H1 (cell line): ENCODE results near the gene SLC25A30. TPM values are rescaled to one million over a fixed set of nuclear protein-coding genes. Genes with fewer than 3 reads are reported as not detected.

Source experiments
- CTCF ChIA-PET: fragments of 300-600 bp; sonication (Branson Sonifier 250); formaldehyde crosslinking; loops from one replicate; lab custom pipeline; 2021; ENCODE audit not compliant: partially characterized antibody; lab: Charles Lee
- POLR2A ChIA-PET: fragments of 300-600 bp; sonication (Branson Sonifier 250); formaldehyde crosslinking; loops from one replicate; lab custom pipeline; 2021; ENCODE audit warnings: inconsistent platforms; ENCODE audit not compliant: partially characterized antibody; lab: Charles Lee
- DNase-seq, 2 experiments: peaks; one replicate each; pipeline versions ENCODE4 v3.0.0 to v3.0.0-alpha.2; 2010 to 2022; ENCODE audit warnings: low spot score in 2 of 2, low read depth in 1 of 2, mixed read lengths in 1 of 2
- FAIRE-seq: peaks from 2 replicates; lab custom pipeline; 2011; peaks lifted over from hg19 to GRCh38; lab: Jason Lieb, UNC
- H2AFZ ChIP-seq: 2 replicates; pipeline ENCODE4 v1.8.1; 2012; ENCODE audit warnings: low read length, inconsistent platforms
- H2AK5ac ChIP-seq: 2 replicates; pipeline ENCODE4 v1.6.1; 2013; ENCODE audit warnings: low read depth, low read length
- H2BK120ac ChIP-seq: replicated peaks from 2 replicates; pipeline ENCODE3; 2013; ENCODE audit warnings: low read depth, low read length, inconsistent platforms
- H2BK12ac ChIP-seq: 2 replicates; pipeline ENCODE4 v1.6.1; 2013; ENCODE audit warnings: low read depth, low read length
- H2BK15ac ChIP-seq: 2 replicates; pipeline ENCODE4 v1.6.1; 2013; ENCODE audit warnings: low read length
- H2BK20ac ChIP-seq: 2 replicates; pipeline ENCODE4 v1.6.1; 2013; ENCODE audit warnings: low read length
- H2BK5ac ChIP-seq: 2 replicates; pipeline ENCODE4 v1.6.1; 2013; ENCODE audit warnings: low read depth, low read length
- H3K14ac ChIP-seq: 2 replicates; pipeline ENCODE4 v1.6.1; 2013; ENCODE audit warnings: inconsistent platforms; ENCODE audit not compliant: insufficient read length
- H3K18ac ChIP-seq: 2 replicates; pipeline ENCODE4 v1.6.1; 2013; ENCODE audit warnings: low read length; ENCODE audit errors: extremely low read depth
- H3K23ac ChIP-seq: 2 replicates; pipeline ENCODE4 v1.6.1; 2013; ENCODE audit warnings: inconsistent platforms; ENCODE audit not compliant: insufficient read length
- H3K23me2 ChIP-seq: 2 replicates; pipeline ENCODE4 v1.6.1; 2013; ENCODE audit warnings: low read depth, low read length
- H3K27ac ChIP-seq: 2 replicates; pipeline ENCODE4 v1.6.1; 2011; ENCODE audit warnings: low read depth, low read length, inconsistent platforms
- H3K27me3 ChIP-seq, 4 experiments: replicated peaks in 1 of 4; 1 replicate in 1 of 4; 2 replicates in 3 of 4; pipeline versions ENCODE4 v1.6.1 to v1.8.1; 2011 to 2013; ENCODE audit warnings: low read length in 3 of 4, mild to moderate bottlenecking in 3 of 4, inconsistent platforms in 2 of 4, mixed read lengths in 2 of 4, moderate library complexity in 1 of 4; ENCODE audit not compliant: control insufficient read depth in 3 of 4, insufficient read depth in 3 of 4; ENCODE audit errors: extremely low read depth in 1 of 4
- H3K36me3 ChIP-seq, 4 experiments: 2 replicates each; pipeline versions ENCODE4 v1.6.1 to v1.8.1; 2011 to 2013; ENCODE audit warnings: mild to moderate bottlenecking in 4 of 4, low read length in 3 of 4, moderate library complexity in 2 of 4, control low read depth in 1 of 4, inconsistent platforms in 1 of 4; ENCODE audit not compliant: insufficient read depth in 4 of 4, control insufficient read depth in 2 of 4
- H3K4ac ChIP-seq: replicated peaks from 2 replicates; pipeline ENCODE3; 2013; ENCODE audit warnings: low read length, low read depth, mixed read lengths, inconsistent platforms; ENCODE audit not compliant: insufficient read length
- H3K4me1 ChIP-seq, 4 experiments: replicated peaks in 1 of 4; 1 replicate in 1 of 4; 2 replicates in 3 of 4; pipeline versions ENCODE4 v1.6.1 to v1.8.1; 2011 to 2013; ENCODE audit warnings: low read length in 3 of 4, inconsistent platforms in 2 of 4, mixed read lengths in 1 of 4; ENCODE audit not compliant: insufficient read depth in 4 of 4, control insufficient read depth in 3 of 4
- H3K4me2 ChIP-seq, 2 experiments: 2 replicates each; pipeline versions ENCODE4 v1.6.1 to v1.8.1; 2011 to 2013; ENCODE audit warnings: low read depth in 2 of 2, low read length in 2 of 2, control low read depth in 1 of 2, inconsistent platforms in 1 of 2, mild to moderate bottlenecking in 1 of 2; ENCODE audit not compliant: insufficient read depth in 1 of 2
- H3K4me3 ChIP-seq, 4 experiments: fragments of 200-600, 300-600 bp in 1 of 4; sonication (generic), shearing (Covaris generic), sonication (Bioruptor Twin) in 1 of 4; 2 replicates each; pipeline versions ENCODE4 v1.5.1 to v1.8.1; 2011 to 2016; ENCODE audit warnings: low read length in 4 of 4, low read depth in 3 of 4, control low read depth in 2 of 4, inconsistent platforms in 2 of 4, mild to moderate bottlenecking in 2 of 4, mixed read lengths in 1 of 4, moderate library complexity in 1 of 4; ENCODE audit not compliant: insufficient read depth in 2 of 4; ENCODE audit errors: extremely low read depth in 1 of 4
- H3K56ac ChIP-seq: replicated peaks from 2 replicates; pipeline ENCODE3; 2013; ENCODE audit warnings: low read depth, mild to moderate bottlenecking, mixed read lengths, low read length, inconsistent platforms; ENCODE audit not compliant: insufficient read length
- H3K79me1 ChIP-seq: 2 replicates; pipeline ENCODE4 v1.6.1; 2013; ENCODE audit warnings: low read depth, low read length, control low read depth
- H3K79me2 ChIP-seq, 2 experiments: 2 replicates each; pipeline versions ENCODE4 v1.6.1 to v1.8.1; 2012 to 2013; ENCODE audit warnings: low read length in 2 of 2, mild to moderate bottlenecking in 2 of 2, inconsistent platforms in 1 of 2; ENCODE audit not compliant: insufficient read depth in 2 of 2, control insufficient read depth in 1 of 2
- H3K9ac ChIP-seq, 4 experiments: replicated peaks in 1 of 4; 1 replicate in 1 of 4; 2 replicates in 3 of 4; pipeline versions ENCODE4 v1.6.1 to v1.8.1; 2011 to 2013; ENCODE audit warnings: low read depth in 3 of 4, low read length in 3 of 4, control low read depth in 2 of 4, mild to moderate bottlenecking in 2 of 4, moderate library complexity in 2 of 4, inconsistent platforms in 1 of 4; ENCODE audit errors: extremely low read depth in 1 of 4
- H3K9me3 ChIP-seq, 2 experiments: 2 replicates each; pipeline versions ENCODE4 v1.6.1 to v1.8.1; 2012 to 2013; ENCODE audit warnings: mild to moderate bottlenecking in 2 of 2, moderate library complexity in 2 of 2, control low read depth in 1 of 2, inconsistent platforms in 1 of 2, low read depth in 1 of 2, low read length in 1 of 2, mixed read lengths in 1 of 2; ENCODE audit not compliant: insufficient read depth in 2 of 2
- H4K20me1 ChIP-seq, 2 experiments: replicated peaks in 1 of 2; 2 replicates each; pipeline versions ENCODE3 to v1.8.1; 2011 to 2013; ENCODE audit warnings: inconsistent platforms in 2 of 2, low read length in 2 of 2, mild to moderate bottlenecking in 1 of 2; ENCODE audit not compliant: insufficient read depth in 2 of 2, control insufficient read depth in 1 of 2
- H4K5ac ChIP-seq: 2 replicates; pipeline ENCODE4 v1.6.1; 2013; ENCODE audit warnings: low read length, low read depth, mixed read lengths, inconsistent platforms; ENCODE audit not compliant: insufficient read length
- H4K8ac ChIP-seq: 2 replicates; pipeline ENCODE4 v1.8.0; 2013; ENCODE audit warnings: mild to moderate bottlenecking, moderate library complexity, low read length, inconsistent platforms; ENCODE audit not compliant: insufficient read depth; ENCODE audit errors: extremely low read depth
- H4K91ac ChIP-seq: replicated peaks from 2 replicates; pipeline ENCODE3; 2013; ENCODE audit warnings: low read length, mixed read lengths, inconsistent platforms; ENCODE audit not compliant: insufficient read length
- BRCA1 ChIP-seq: IDR thresholded peaks from 2 replicates; pipeline ENCODE4 v1.6.1; 2012; ENCODE audit warnings: low read depth, low read length, improper control_type of control experiment
- CHD2 ChIP-seq: IDR thresholded peaks from 2 replicates; pipeline ENCODE4 v1.6.1; 2012; ENCODE audit warnings: low read length, improper control_type of control experiment
- CREB1 ChIP-seq: IDR thresholded peaks from 2 replicates; pipeline ENCODE4 v1.6.1; 2012; ENCODE audit warnings: inconsistent platforms
- KDM1A ChIP-seq: fragments of 200-600, 300-600 bp; sonication (generic); IDR thresholded peaks from 2 replicates; pipeline ENCODE4 v1.7.1; 2016; ENCODE audit warnings: mild to moderate bottlenecking, low read length, borderline replicate concordance
- POLR2A ChIP-seq, 2 experiments: IDR thresholded peaks; 1 replicate in 1 of 2; 2 replicates in 1 of 2; pipeline ENCODE4 v1.6.1; 2011; ENCODE audit warnings: low read depth in 2 of 2, low read length in 2 of 2, mild to moderate bottlenecking in 2 of 2; ENCODE audit errors: control extremely low read depth in 1 of 2
- POU5F1 ChIP-seq: IDR thresholded peaks from 2 replicates; pipeline ENCODE4 v1.6.1; 2011; ENCODE audit warnings: low read depth, mild to moderate bottlenecking, low read length, moderate library complexity
- SAP30 ChIP-seq: fragments of 300-600 bp; sonication (generic); IDR thresholded peaks from 2 replicates; pipeline ENCODE4 v1.7.1; 2012; ENCODE audit warnings: low read length, moderate library complexity, mild to moderate bottlenecking, inconsistent platforms; ENCODE audit not compliant: insufficient read depth, insufficient replicate concordance
- SP2 ChIP-seq: IDR thresholded peaks from 2 replicates; pipeline ENCODE4 v1.6.1; 2012; ENCODE audit warnings: mild to moderate bottlenecking, low read length, inconsistent platforms
- TAF1 ChIP-seq: IDR thresholded peaks from 2 replicates; pipeline ENCODE4 v1.6.1; 2011; ENCODE audit warnings: mild to moderate bottlenecking, low read depth, low read length
- ZNF274 ChIP-seq: IDR thresholded peaks from 2 replicates; pipeline ENCODE4 v1.7.0; 2012; ENCODE audit warnings: low read length, borderline replicate concordance; ENCODE audit errors: extremely low read depth
- WGBS, 2 experiments: shearing (Covaris generic) in 1 of 2; methylation state at CpG; one replicate each; pipeline versions ENCODE4 v1.1.6 to v1.1.7; 2013 to 2015; ENCODE audit warnings: low lambda C conversion rate in 2 of 2, mixed read lengths in 2 of 2, inconsistent platforms in 1 of 2, low coverage in 1 of 2, missing lambda C conversion rate in 1 of 2; ENCODE audit not compliant: insufficient replicate concordance in 2 of 2, insufficient coverage in 1 of 2, insufficient read length in 1 of 2; ENCODE audit errors: extremely low coverage in 1 of 2, missing lambda C conversion rate in 1 of 2; 5-methylcytosine and 5-hydroxymethylcytosine counted together
- polyA plus RNA-seq, 7 experiments: library from polyadenylated mRNA; depleted of rRNA in 3 of 7; stranded (reverse) in 5 of 7; unstranded in 2 of 7; fragments of >200 nt in 5 of 7; fragments of 200-250 nt in 2 of 7; gene quantifications; 1 replicate in 5 of 7; 2 replicates in 1 of 7; 4 replicates in 1 of 7; pipeline versions ENCODE4 v1.2.1 to v1.2.3, GENCODE V29; 2011 to 2013; ENCODE audit warnings: missing spikeins in 2 of 7, mixed read lengths in 2 of 7
- total RNA-seq: library from RNA; stranded (reverse); fragmentation: NEBNext Ultra II Directional; extraction: Animal tissue kit (Norgen Biotek cat#: 25700); gene quantifications from 2 replicates; pipeline ENCODE4 v1.2.1, GENCODE V29; 2021
- TF ChIP-seq, protein P1 (sequence below): IDR thresholded peaks from 2 replicates; pipeline ENCODE4 v1.6.1; 2012; ENCODE audit warnings: low read length, inconsistent platforms
- TF ChIP-seq, protein P2 (sequence below): IDR thresholded peaks from 2 replicates; pipeline ENCODE4 v1.6.1; 2012; ENCODE audit warnings: inconsistent platforms

The SLC25A30 gene
- total and polyA plus RNA-seq, 2 of the 8 experiments (the other 6 are each of a cell fraction or from before 2014, with no cell fraction given): 2.1 to 8.7 TPM

DNA sequence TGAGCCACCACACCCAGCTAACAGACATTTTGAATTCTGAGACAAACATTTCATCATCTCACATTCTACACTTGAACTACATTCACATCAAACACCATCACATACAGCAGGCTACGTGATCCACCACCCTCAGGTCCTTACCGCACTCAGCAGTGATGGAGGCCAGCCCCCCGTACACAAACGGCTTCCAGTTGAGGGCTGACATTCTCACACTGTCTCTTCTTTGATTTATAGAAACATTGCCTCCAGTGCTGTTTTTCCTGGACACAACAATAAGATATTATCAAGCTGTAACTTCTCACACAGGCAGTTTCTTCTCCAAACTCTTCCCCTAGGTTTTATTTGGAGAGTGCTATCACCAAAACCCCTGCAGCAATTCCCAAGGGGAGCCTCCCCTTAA is 7.0 kb downstream of the SLC25A30 start:
- Histone ChIP-seq H2BK12ac (no peak overlapping the region), H3K27ac (no peak overlapping the region), H3K56ac (no peak overlapping the region), H3K4me2 (no peak overlapping the region), H4K91ac (no peak overlapping the region), H3K4me1 (no peaks in the 10 kb centered on the region; a peak in 1 of 7 replicates), H2AFZ (no peak overlapping the region), H4K8ac (no peak overlapping the region), H4K5ac (no peak overlapping the region), H3K14ac (no peak overlapping the region), H2AK5ac (no peak overlapping the region), H2BK15ac (no peak overlapping the region), H3K79me2 (no peaks in the 10 kb centered on the region), H3K27me3 (no peaks in the 10 kb centered on the region), H3K23me2 (no peaks in the 10 kb centered on the region), H2BK20ac (no peak overlapping the region), H3K36me3 (peaks cover 0 to 13% (median 4%) of the 10 kb centered on the region in 4 experiments; a peak in 4 of 8 replicates), H3K4me3 (no peak overlapping the region), H3K9ac (no peak overlapping the region), H3K79me1 (peaks cover 2% of the 10 kb centered on the region; the same call in 1 of the 2 replicates), H3K23ac (no peak overlapping the region), H3K4ac (no peak overlapping the region), H4K20me1 (peaks cover 0 to 4% of the 10 kb centered on the region in 2 experiments), H3K9me3 (no peaks in the 10 kb centered on the region), H2BK5ac (no peak overlapping the region), H2BK120ac (no peak overlapping the region), H3K18ac (no peak overlapping the region)
- TF ChIP-seq, protein P1, sequence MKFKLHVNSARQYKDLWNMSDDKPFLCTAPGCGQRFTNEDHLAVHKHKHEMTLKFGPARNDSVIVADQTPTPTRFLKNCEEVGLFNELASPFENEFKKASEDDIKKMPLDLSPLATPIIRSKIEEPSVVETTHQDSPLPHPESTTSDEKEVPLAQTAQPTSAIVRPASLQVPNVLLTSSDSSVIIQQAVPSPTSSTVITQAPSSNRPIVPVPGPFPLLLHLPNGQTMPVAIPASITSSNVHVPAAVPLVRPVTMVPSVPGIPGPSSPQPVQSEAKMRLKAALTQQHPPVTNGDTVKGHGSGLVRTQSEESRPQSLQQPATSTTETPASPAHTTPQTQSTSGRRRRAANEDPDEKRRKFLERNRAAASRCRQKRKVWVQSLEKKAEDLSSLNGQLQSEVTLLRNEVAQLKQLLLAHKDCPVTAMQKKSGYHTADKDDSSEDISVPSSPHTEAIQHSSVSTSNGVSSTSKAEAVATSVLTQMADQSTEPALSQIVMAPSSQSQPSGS: no peak
- TF ChIP-seq TAF1: no peak
- TF ChIP-seq, protein P2, sequence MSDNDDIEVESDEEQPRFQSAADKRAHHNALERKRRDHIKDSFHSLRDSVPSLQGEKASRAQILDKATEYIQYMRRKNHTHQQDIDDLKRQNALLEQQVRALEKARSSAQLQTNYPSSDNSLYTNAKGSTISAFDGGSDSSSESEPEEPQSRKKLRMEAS: no peak
- no peak for TF ChIP-seq POLR2A (IDR thresholded peaks at IDR 0.05; ENCODE audit: control extremely low read depth in 1 of 2, low read depth in 2 of 2, low read length in 2 of 2)
- no peak for TF ChIP-seq CHD2
- TF ChIP-seq SP2: no peak
- TF ChIP-seq KDM1A: no peak
- no peak for TF ChIP-seq ZNF274
- no peak for TF ChIP-seq CREB1
- no peak for TF ChIP-seq SAP30
- no peak for TF ChIP-seq POU5F1
- no peak for TF ChIP-seq BRCA1
- ChIA-PET POLR2A (interaction anchor here (1.1 to 1.2 kb wide), 2 partner anchors 53 to 70 kb away, joined by 3 read pairs; partner anchors contain the start of gene COG3), CTCF (interaction anchor here (0.7 kb wide), 1 partner anchor 25 kb away, joined by 3 read pairs; no protein-coding TSS in a partner anchor)
- no peak for FAIRE-seq
- 87% methylated on average over 4 of the region's 4 CpGs; no CpG with 5 or more reads in 1 of the 2 experiments for WGBS, 2 experiments
- DNase-seq: no peak
